Type B pancreatic cell (in vitro differentiated cells): ENCODE results near the gene MAK. TPM values are rescaled to one million over a fixed set of nuclear protein-coding genes. Genes with fewer than 3 reads are reported as not detected.
"Not testable (repeated sequence)": the region's sequence is repeated elsewhere in the genome, so short reads cannot be mapped to it uniquely, and the experiment has no call there.

ENCODE experiments used
- DNase-seq: peaks from one replicate; pipeline ENCODE4 v3.0.0; 2021; ENCODE audit warnings: mixed read lengths; ENCODE audit not compliant: unreplicated experiment; ENCODE audit errors: extremely low spot score
- H3K27ac Mint-ChIP-seq: 2 replicates; pipeline ENCODE4 v1.8.0; 2021; ENCODE audit warnings: mild to moderate bottlenecking, mixed read lengths
- H3K27me3 Mint-ChIP-seq: 2 replicates; pipeline ENCODE4 v1.8.0; 2021; ENCODE audit warnings: mixed read lengths
- H3K36me3 Mint-ChIP-seq: 2 replicates; pipeline ENCODE4 v1.8.0; 2021; ENCODE audit warnings: mixed read lengths
- H3K4me1 Mint-ChIP-seq: one replicate; pipeline ENCODE4 v1.8.0; 2021; ENCODE audit warnings: mixed read lengths; ENCODE audit not compliant: unreplicated experiment
- H3K4me3 Mint-ChIP-seq: 2 replicates; pipeline ENCODE4 v1.8.0; 2021; ENCODE audit warnings: mild to moderate bottlenecking, mixed read lengths
- H3K9me3 Mint-ChIP-seq: 2 replicates; pipeline ENCODE4 v1.8.0; 2021; ENCODE audit warnings: mixed read lengths
- CTCF ChIP-seq: fragments of 200-600 bp; sonication (generic); conservative IDR thresholded peaks from 2 replicates; pipeline ENCODE4 v1.5.0; 2021; ENCODE audit warnings: antibody characterized with exemption, mild to moderate bottlenecking
- total RNA-seq: library from RNA; stranded (reverse); gene quantifications from 2 replicates; pipeline ENCODE4 v1.2.1, GENCODE V29; 2021; ENCODE audit warnings: low replicate concordance

Gene MAK
- total RNA-seq, 1 donor from 2014 or later = 1.6 TPM

GRCh38 chr6:10837009-10837621, 1.2 kb downstream of the MAK start:
- no peak for TF ChIP-seq CTCF

GRCh38 chr6:10834823-10835222, 3.5 kb downstream of the MAK start:
- no peaks in the 10 kb centered on the region for H3K4me1 Mint-ChIP-seq
- no peak for TF ChIP-seq CTCF
- H3K9me3 Mint-ChIP-seq = no peaks in the 10 kb centered on the region
- H3K4me3 Mint-ChIP-seq = no peak overlapping the region
- H3K27me3 Mint-ChIP-seq = peaks cover 36% of the 10 kb centered on the region
- H3K36me3 Mint-ChIP-seq = peaks cover 4% of the 10 kb centered on the region
- no peak overlapping the region for H3K27ac Mint-ChIP-seq
- no peak for DNase-seq

More at GRCh38 chr6:10837009-10837621, 1.2 kb downstream of the MAK start:
- Mint-ChIP-seq H3K36me3 (no peaks in the 10 kb centered on the region), H3K27ac (peak overlapping the region; percentile 60), H3K4me1 (no peaks in the 10 kb centered on the region), H3K27me3 (peaks cover 52% of the 10 kb centered on the region), H3K9me3 (no peaks in the 10 kb centered on the region), H3K4me3 (peak overlapping the region; percentile 90)
- DNase-seq = no peak

- Mint-ChIP-seq H3K27ac (no peak overlapping the region), H3K36me3 (peaks cover 4% of the 10 kb centered on the region), H3K9me3 (no peaks in the 10 kb centered on the region), H3K4me3 (no peak overlapping the region), H3K4me1 (no peaks in the 10 kb centered on the region), H3K27me3 (peaks cover 13% of the 10 kb centered on the region)
- no peak for TF ChIP-seq CTCF
- DNase-seq = no peak
Measured at GRCh38 chr6:10831609-10832008, 6.7 kb downstream of the MAK start.

GRCh38 chr6:10824819-10825218, 13.5 kb downstream of the MAK start:
- peaks cover 8% of the 10 kb centered on the region for H3K4me1 Mint-ChIP-seq
- H3K4me3 Mint-ChIP-seq = no peak overlapping the region
- no peak for DNase-seq
- H3K36me3 Mint-ChIP-seq = no peaks in the 10 kb centered on the region
- no peak for TF ChIP-seq CTCF
- H3K27ac Mint-ChIP-seq = no peak overlapping the region
- H3K27me3 Mint-ChIP-seq = no peaks in the 10 kb centered on the region
- peaks cover 3% of the 10 kb centered on the region for H3K9me3 Mint-ChIP-seq

- H3K4me3 Mint-ChIP-seq = no peak overlapping the region
- H3K36me3 Mint-ChIP-seq = no peaks in the 10 kb centered on the region
- H3K27ac Mint-ChIP-seq = no peak overlapping the region
- no peak for DNase-seq
- peaks cover 8% of the 10 kb centered on the region for H3K4me1 Mint-ChIP-seq
- no peak for TF ChIP-seq CTCF
- H3K27me3 Mint-ChIP-seq = no peaks in the 10 kb centered on the region
- H3K9me3 Mint-ChIP-seq = peaks cover 3% of the 10 kb centered on the region
Measured at GRCh38 chr6:10824297-10824696, 14.0 kb downstream of the MAK start.

GRCh38 chr6:10814176-10814575, 24.2 kb downstream of the MAK start:
- DNase-seq, H3K4me1 Mint-ChIP-seq, H3K27me3 Mint-ChIP-seq, H3K9me3 Mint-ChIP-seq, H3K27ac Mint-ChIP-seq, H3K4me3 Mint-ChIP-seq, H3K36me3 Mint-ChIP-seq: not testable (repeated sequence)
